ENCODE measurements around the gene PDE9A. TPM values are rescaled to one million over a fixed set of nuclear protein-coding genes. Genes with fewer than 3 reads are reported as not detected.
"Not testable (repeated sequence)": the region's sequence is repeated elsewhere in the genome, so short reads cannot be mapped to it uniquely, and the experiment has no call there.

The PDE9A gene
- total RNA-seq, 1 donor from 2014 or later = 17.5 TPM

- H3K4me1 Mint-ChIP-seq (ENCODE audit: low read depth); H3K27me3 Mint-ChIP-seq (ENCODE audit: low read depth); intact Hi-C loops (cut with micrococcal nuclease); H3K36me3 Mint-ChIP-seq (ENCODE audit: low read depth); DNase-seq (ENCODE audit: low spot score); H3K27ac Mint-ChIP-seq; H3K4me3 Mint-ChIP-seq (ENCODE audit: low read depth); H3K9me3 Mint-ChIP-seq: not testable (repeated sequence)
Observed at GRCh38 chr21:42715427-42715826, 62.0 kb downstream of the PDE9A start.

- intact Hi-C loops (cut with micrococcal nuclease) = no loop called here
- H3K36me3 Mint-ChIP-seq (ENCODE audit: low read depth) = peaks cover 2% of the 10 kb centered on the region
- no peak for DNase-seq (ENCODE audit: low spot score)
- peaks cover 1% of the 10 kb centered on the region for H3K4me1 Mint-ChIP-seq (ENCODE audit: low read depth)
- H3K27ac Mint-ChIP-seq = no peak overlapping the region
- no peaks in the 10 kb centered on the region for H3K9me3 Mint-ChIP-seq
- H3K4me3 Mint-ChIP-seq (ENCODE audit: low read depth) = no peak overlapping the region
- no peaks in the 10 kb centered on the region for H3K27me3 Mint-ChIP-seq (ENCODE audit: low read depth)
Observed at GRCh38 chr21:42716074-42716473, 62.7 kb downstream of the PDE9A start.

- H3K9me3 Mint-ChIP-seq; H3K4me3 Mint-ChIP-seq (ENCODE audit: low read depth); H3K27me3 Mint-ChIP-seq (ENCODE audit: low read depth); DNase-seq (ENCODE audit: low spot score); H3K4me1 Mint-ChIP-seq (ENCODE audit: low read depth); H3K36me3 Mint-ChIP-seq (ENCODE audit: low read depth); H3K27ac Mint-ChIP-seq; intact Hi-C loops (cut with micrococcal nuclease): not testable (repeated sequence)
Observed at GRCh38 chr21:42720484-42720883, 67.1 kb downstream of the PDE9A start.

DNA sequence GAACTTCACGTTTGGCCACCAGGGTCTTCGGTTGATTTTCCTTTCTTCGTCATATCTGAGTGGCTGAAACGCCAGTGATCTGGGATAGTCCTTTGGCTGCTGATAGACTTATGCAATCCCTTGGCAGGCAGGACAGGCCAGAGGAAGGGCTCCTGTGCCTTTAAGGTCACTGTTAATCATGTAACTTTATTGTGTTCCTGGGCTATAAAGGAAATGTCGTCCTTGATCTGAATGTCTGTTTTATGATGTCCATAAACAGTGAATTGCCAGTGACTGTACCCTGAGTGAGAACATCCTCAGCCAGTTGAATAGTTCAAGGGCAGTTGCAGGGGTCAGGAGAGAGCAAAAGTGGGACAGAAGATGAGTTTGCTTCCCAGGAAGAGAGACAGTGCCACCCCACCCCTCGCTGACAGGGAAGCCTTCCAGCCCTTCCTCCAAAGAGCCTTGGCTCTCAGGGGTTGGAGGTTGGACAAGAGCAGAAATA is 68.0 kb downstream of the PDE9A start:
- intact Hi-C loops (cut with micrococcal nuclease) = no loop called here
- DNase-seq (ENCODE audit: low spot score) = no peak
- Mint-ChIP-seq H3K27ac (no peak overlapping the region), H3K27me3 (ENCODE audit: low read depth) (no peaks in the 10 kb centered on the region), H3K9me3 (no peaks in the 10 kb centered on the region), H3K36me3 (ENCODE audit: low read depth) (peaks cover 2% of the 10 kb centered on the region), H3K4me3 (ENCODE audit: low read depth) (no peak overlapping the region), H3K4me1 (ENCODE audit: low read depth) (peaks cover 7% of the 10 kb centered on the region)

DNA sequence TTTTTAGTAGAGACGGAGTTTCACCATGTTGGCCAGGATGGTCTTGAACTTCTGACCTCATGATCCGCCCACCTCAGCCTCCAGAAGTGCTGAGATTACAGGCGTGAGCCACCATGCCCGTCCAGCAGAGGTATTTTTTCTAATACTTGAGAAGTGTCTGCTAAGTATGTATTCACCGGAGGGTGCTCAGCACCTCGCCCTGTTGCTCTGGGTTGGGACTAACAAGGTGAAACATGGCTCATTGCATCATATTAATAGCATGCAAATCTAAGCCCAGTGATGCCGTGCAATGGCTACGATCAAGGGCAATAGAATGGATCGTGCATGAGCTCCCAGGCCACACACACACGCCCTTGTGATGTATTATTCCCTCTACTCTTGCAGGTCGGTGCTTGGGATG is 68.7 kb downstream of the PDE9A start:
- H3K36me3 Mint-ChIP-seq (ENCODE audit: low read depth) = peaks cover 2% of the 10 kb centered on the region
- H3K27me3 Mint-ChIP-seq (ENCODE audit: low read depth) = no peaks in the 10 kb centered on the region
- H3K27ac Mint-ChIP-seq = no peak overlapping the region
- intact Hi-C loops (cut with micrococcal nuclease) = no loop called here
- no peaks in the 10 kb centered on the region for H3K9me3 Mint-ChIP-seq
- no peak for DNase-seq (ENCODE audit: low spot score)
- H3K4me3 Mint-ChIP-seq (ENCODE audit: low read depth) = no peak overlapping the region
- peaks cover 7% of the 10 kb centered on the region for H3K4me1 Mint-ChIP-seq (ENCODE audit: low read depth)

DNA sequence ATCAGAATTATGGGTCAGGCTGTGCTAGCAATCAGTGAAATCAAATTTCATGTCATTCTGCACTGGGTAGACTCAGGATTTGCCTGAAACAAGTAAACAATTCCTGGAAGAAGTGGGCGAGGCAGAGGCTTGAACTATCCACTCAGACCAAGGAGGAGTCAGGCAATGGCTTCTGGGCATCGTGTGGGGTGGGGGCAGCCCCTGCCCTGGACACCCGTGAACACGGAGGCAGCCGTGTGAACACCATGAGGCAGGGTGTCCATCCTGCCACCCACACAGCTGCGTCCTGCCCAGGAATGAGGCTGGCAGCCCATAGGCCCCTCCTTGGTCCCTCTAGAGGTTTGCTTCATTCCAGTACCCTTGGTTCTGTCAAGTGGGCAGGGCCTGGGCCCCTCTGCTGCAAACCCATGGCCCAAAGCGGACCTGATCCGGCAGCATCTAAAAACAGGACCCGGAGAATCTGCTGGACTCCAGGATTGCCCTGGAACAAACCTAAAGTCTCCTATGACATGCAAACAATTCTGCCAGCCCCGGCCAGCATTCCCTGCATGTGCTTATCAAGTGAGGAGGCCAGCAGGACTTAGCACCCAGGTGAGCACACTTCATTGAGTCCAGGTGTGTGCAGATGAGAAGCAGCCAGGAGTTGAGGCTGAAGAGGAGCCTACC is 69.5 kb downstream of the PDE9A start:
- Mint-ChIP-seq H3K27ac (no peak overlapping the region), H3K4me1 (ENCODE audit: low read depth) (peaks cover 7% of the 10 kb centered on the region), H3K36me3 (ENCODE audit: low read depth) (peaks cover 2% of the 10 kb centered on the region), H3K27me3 (ENCODE audit: low read depth) (no peaks in the 10 kb centered on the region), H3K4me3 (ENCODE audit: low read depth) (no peak overlapping the region), H3K9me3 (no peaks in the 10 kb centered on the region)
- intact Hi-C loops (cut with micrococcal nuclease) = no loop called here
- no peak for DNase-seq (ENCODE audit: low spot score)

- H3K9me3 Mint-ChIP-seq = peaks cover 5% of the 10 kb centered on the region
- H3K4me3 Mint-ChIP-seq (ENCODE audit: low read depth) = no peak overlapping the region
- no peak for DNase-seq (ENCODE audit: low spot score)
- H3K4me1 Mint-ChIP-seq (ENCODE audit: low read depth) = peaks cover 5% of the 10 kb centered on the region
- no peak overlapping the region for H3K27ac Mint-ChIP-seq
- no peaks in the 10 kb centered on the region for H3K27me3 Mint-ChIP-seq (ENCODE audit: low read depth)
- intact Hi-C loops (cut with micrococcal nuclease) = no loop called here
- H3K36me3 Mint-ChIP-seq (ENCODE audit: low read depth) = peaks cover 5% of the 10 kb centered on the region
Observed at GRCh38 chr21:42724226-42724920, 71.0 kb downstream of the PDE9A start.

- Mint-ChIP-seq H3K9me3 (peaks cover 9% of the 10 kb centered on the region), H3K4me3 (ENCODE audit: low read depth) (no peak overlapping the region), H3K4me1 (ENCODE audit: low read depth) (peaks cover 7% of the 10 kb centered on the region), H3K36me3 (ENCODE audit: low read depth) (peaks cover 7% of the 10 kb centered on the region), H3K27ac (no peak overlapping the region), H3K27me3 (ENCODE audit: low read depth) (no peaks in the 10 kb centered on the region)
- intact Hi-C loops (cut with micrococcal nuclease) = no loop called here
- no peak for DNase-seq (ENCODE audit: low spot score)
Observed at GRCh38 chr21:42725416-42725930, 72.1 kb downstream of the PDE9A start.

GRCh38 chr21:42731264-42732032 is 78.0 kb downstream of the PDE9A start:
- no peak overlapping the region for H3K4me3 Mint-ChIP-seq (ENCODE audit: low read depth)
- H3K36me3 Mint-ChIP-seq (ENCODE audit: low read depth) = peaks cover 21% of the 10 kb centered on the region
- peaks cover 33% of the 10 kb centered on the region for H3K4me1 Mint-ChIP-seq (ENCODE audit: low read depth)
- no peaks in the 10 kb centered on the region for H3K27me3 Mint-ChIP-seq (ENCODE audit: low read depth)
- H3K27ac Mint-ChIP-seq = no peak overlapping the region
- intact Hi-C loops (cut with micrococcal nuclease) = loop anchor here (5.0 kb wide), 1 partner anchor 119 kb away; no protein-coding TSS in a partner anchor
- H3K9me3 Mint-ChIP-seq = peaks cover 9% of the 10 kb centered on the region
- no peak for DNase-seq (ENCODE audit: low spot score)

DNA sequence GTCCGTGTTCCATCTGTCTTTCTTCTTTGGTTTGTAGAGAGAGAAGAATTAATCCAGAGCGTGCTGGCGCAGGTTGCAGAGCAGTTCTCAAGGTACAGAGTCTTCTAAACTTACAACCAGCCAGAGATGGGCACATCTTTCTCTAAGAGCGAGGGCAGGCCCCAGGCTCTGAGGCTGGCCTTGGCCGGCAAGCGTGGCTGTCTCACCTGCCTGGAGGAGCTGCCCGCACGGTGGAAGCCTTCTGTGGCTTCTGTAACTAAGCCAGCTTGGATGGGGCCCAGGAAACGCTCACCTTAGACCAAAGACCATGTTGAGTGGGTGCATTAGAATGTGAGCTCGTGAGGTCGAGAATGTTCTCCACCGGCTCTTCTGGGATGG is 78.6 kb downstream of the PDE9A start:
- H3K27me3 Mint-ChIP-seq (ENCODE audit: low read depth) = no peaks in the 10 kb centered on the region
- intact Hi-C loops (cut with micrococcal nuclease) = loop anchor here (5.0 kb wide), 1 partner anchor 120 kb away; no protein-coding TSS in a partner anchor

GRCh38 chr21:42733037-42733627 is 79.7 kb downstream of the PDE9A start:
- H3K9me3 Mint-ChIP-seq = peaks cover 9% of the 10 kb centered on the region
- peaks cover 21% of the 10 kb centered on the region for H3K36me3 Mint-ChIP-seq (ENCODE audit: low read depth)
- intact Hi-C loops (cut with micrococcal nuclease) = loop anchor here (5.0 kb wide), 1 partner anchor 121 kb away; no protein-coding TSS in a partner anchor
- H3K4me3 Mint-ChIP-seq (ENCODE audit: low read depth) = no peak overlapping the region
- DNase-seq (ENCODE audit: low spot score) = no peak
- no peaks in the 10 kb centered on the region for H3K27me3 Mint-ChIP-seq (ENCODE audit: low read depth)
- H3K27ac Mint-ChIP-seq = no peak overlapping the region
- H3K4me1 Mint-ChIP-seq (ENCODE audit: low read depth) = peaks cover 45% of the 10 kb centered on the region

More for the DNA sequence above, 78.6 kb downstream of the PDE9A start:
- Mint-ChIP-seq H3K4me1 (ENCODE audit: low read depth) (peaks cover 34% of the 10 kb centered on the region), H3K36me3 (ENCODE audit: low read depth) (peaks cover 21% of the 10 kb centered on the region), H3K9me3 (peaks cover 9% of the 10 kb centered on the region), H3K27ac (no peak overlapping the region), H3K4me3 (ENCODE audit: low read depth) (no peak overlapping the region)
- DNase-seq (ENCODE audit: low spot score) = no peak

GRCh38 chr21:42733874-42734273 is 80.5 kb downstream of the PDE9A start:
- DNase-seq (ENCODE audit: low spot score) = no peak
- H3K36me3 Mint-ChIP-seq (ENCODE audit: low read depth) = peaks cover 21% of the 10 kb centered on the region
- H3K4me3 Mint-ChIP-seq (ENCODE audit: low read depth) = no peak overlapping the region
- peaks cover 50% of the 10 kb centered on the region for H3K4me1 Mint-ChIP-seq (ENCODE audit: low read depth)
- intact Hi-C loops (cut with micrococcal nuclease) = loop anchor here (5.0 kb wide), 1 partner anchor 122 kb away; no protein-coding TSS in a partner anchor
- H3K27me3 Mint-ChIP-seq (ENCODE audit: low read depth) = no peaks in the 10 kb centered on the region
- H3K27ac Mint-ChIP-seq = no peak overlapping the region
- peaks cover 9% of the 10 kb centered on the region for H3K9me3 Mint-ChIP-seq
